ENCODE data around the gene LYZL2.
"Not testable (repeated sequence)": the region's sequence is repeated elsewhere in the genome, so short reads cannot be mapped to it uniquely, and the experiment has no call there.

DNA sequence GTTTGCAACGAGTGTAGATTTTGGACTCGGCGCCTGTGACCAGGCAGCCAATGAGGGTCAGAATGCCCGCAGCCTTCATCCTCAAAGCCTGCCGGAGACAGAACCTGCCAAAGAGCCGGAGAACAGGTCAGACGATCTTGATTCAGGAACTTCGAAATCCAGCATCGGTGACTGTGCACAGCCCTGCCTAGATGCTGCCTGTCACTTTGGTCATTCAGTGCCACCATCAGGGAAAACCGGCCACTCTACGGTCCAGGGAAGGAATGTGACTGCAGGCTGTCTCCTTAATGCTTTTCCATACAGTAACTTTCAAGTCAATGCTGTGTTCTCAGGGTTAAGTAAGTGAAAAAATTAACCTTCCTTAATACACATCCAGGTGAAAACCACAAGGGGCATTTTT, 2.7 kb downstream of the LYZL2 start:
- TF ChIP-seq, protein P1, sequence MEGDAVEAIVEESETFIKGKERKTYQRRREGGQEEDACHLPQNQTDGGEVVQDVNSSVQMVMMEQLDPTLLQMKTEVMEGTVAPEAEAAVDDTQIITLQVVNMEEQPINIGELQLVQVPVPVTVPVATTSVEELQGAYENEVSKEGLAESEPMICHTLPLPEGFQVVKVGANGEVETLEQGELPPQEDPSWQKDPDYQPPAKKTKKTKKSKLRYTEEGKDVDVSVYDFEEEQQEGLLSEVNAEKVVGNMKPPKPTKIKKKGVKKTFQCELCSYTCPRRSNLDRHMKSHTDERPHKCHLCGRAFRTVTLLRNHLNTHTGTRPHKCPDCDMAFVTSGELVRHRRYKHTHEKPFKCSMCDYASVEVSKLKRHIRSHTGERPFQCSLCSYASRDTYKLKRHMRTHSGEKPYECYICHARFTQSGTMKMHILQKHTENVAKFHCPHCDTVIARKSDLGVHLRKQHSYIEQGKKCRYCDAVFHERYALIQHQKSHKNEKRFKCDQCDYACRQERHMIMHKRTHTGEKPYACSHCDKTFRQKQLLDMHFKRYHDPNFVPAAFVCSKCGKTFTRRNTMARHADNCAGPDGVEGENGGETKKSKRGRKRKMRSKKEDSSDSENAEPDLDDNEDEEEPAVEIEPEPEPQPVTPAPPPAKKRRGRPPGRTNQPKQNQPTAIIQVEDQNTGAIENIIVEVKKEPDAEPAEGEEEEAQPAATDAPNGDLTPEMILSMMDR (IDR thresholded peaks at IDR 0.05; ENCODE audit: poor library complexity, severe bottlenecking), result not testable (repeated sequence)
- TF ChIP-seq, protein P2, sequence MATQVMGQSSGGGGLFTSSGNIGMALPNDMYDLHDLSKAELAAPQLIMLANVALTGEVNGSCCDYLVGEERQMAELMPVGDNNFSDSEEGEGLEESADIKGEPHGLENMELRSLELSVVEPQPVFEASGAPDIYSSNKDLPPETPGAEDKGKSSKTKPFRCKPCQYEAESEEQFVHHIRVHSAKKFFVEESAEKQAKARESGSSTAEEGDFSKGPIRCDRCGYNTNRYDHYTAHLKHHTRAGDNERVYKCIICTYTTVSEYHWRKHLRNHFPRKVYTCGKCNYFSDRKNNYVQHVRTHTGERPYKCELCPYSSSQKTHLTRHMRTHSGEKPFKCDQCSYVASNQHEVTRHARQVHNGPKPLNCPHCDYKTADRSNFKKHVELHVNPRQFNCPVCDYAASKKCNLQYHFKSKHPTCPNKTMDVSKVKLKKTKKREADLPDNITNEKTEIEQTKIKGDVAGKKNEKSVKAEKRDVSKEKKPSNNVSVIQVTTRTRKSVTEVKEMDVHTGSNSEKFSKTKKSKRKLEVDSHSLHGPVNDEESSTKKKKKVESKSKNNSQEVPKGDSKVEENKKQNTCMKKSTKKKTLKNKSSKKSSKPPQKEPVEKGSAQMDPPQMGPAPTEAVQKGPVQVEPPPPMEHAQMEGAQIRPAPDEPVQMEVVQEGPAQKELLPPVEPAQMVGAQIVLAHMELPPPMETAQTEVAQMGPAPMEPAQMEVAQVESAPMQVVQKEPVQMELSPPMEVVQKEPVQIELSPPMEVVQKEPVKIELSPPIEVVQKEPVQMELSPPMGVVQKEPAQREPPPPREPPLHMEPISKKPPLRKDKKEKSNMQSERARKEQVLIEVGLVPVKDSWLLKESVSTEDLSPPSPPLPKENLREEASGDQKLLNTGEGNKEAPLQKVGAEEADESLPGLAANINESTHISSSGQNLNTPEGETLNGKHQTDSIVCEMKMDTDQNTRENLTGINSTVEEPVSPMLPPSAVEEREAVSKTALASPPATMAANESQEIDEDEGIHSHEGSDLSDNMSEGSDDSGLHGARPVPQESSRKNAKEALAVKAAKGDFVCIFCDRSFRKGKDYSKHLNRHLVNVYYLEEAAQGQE (IDR thresholded peaks at IDR 0.05; ENCODE audit: borderline replicate concordance), result not testable (repeated sequence)
- not testable (repeated sequence) for TF ChIP-seq POLR2AphosphoS5 (IDR thresholded peaks at IDR 0.05); EP300 (conservative IDR thresholded peaks at IDR 0.05; ENCODE audit: poor library complexity, severe bottlenecking); MXI1 (conservative IDR thresholded peaks at IDR 0.05; ENCODE audit: poor library complexity, severe bottlenecking); RAD21 (conservative IDR thresholded peaks at IDR 0.05)

All from neural cell (in vitro differentiated cells).